OCI-LY1 (cell line): ENCODE data around the gene MON2.
"Not testable (repeated sequence)": the region's sequence is repeated elsewhere in the genome, so short reads cannot be mapped to it uniquely, and the experiment has no call there.

Source experiments
- H2AFZ ChIP-seq: fragments of 200-600 bp; sonication (generic), shearing (Covaris generic); 2 replicates; pipeline ENCODE4 v1.6.0; 2014; ENCODE audit warnings: antibody characterized with exemption, mild to moderate bottlenecking, low read length
- H3F3A ChIP-seq: fragments of 200-600 bp; sonication (generic), shearing (Covaris generic); 2 replicates; pipeline ENCODE4 v1.6.0; 2014; ENCODE audit warnings: mild to moderate bottlenecking, antibody characterized with exemption, low read length, moderate library complexity; ENCODE audit not compliant: insufficient read depth
- H3K27ac ChIP-seq: fragments of 200-600 bp; sonication (generic); 2 replicates; pipeline ENCODE4 v1.5.1; 2014; ENCODE audit warnings: low read length, mixed run types, mild to moderate bottlenecking, low read depth; ENCODE audit not compliant: poor library complexity, severe bottlenecking
- H3K27me3 ChIP-seq: fragments of 200-600 bp; sonication (generic); 2 replicates; pipeline ENCODE4 v1.6.0; 2014; ENCODE audit warnings: antibody characterized with exemption, mild to moderate bottlenecking, low read length, moderate library complexity; ENCODE audit not compliant: insufficient read depth
- H3K36me3 ChIP-seq: fragments of 200-600 bp; sonication (generic); 2 replicates; pipeline ENCODE4 v1.6.1; 2014; ENCODE audit warnings: mild to moderate bottlenecking, antibody characterized with exemption, low read length, moderate library complexity, mixed read lengths; ENCODE audit not compliant: insufficient read depth
- H3K4me1 ChIP-seq: fragments of 200-600 bp; sonication (generic); 2 replicates; pipeline ENCODE4 v1.5.1; 2014; ENCODE audit warnings: mild to moderate bottlenecking, low read length, moderate library complexity; ENCODE audit not compliant: insufficient read depth, severe bottlenecking
- H3K4me2 ChIP-seq: fragments of 200-600 bp; sonication (generic), shearing (Covaris generic); 2 replicates; pipeline ENCODE4 v1.6.1; 2014; ENCODE audit warnings: low read length
- H3K4me3 ChIP-seq: fragments of 200-600 bp; sonication (generic); 2 replicates; pipeline ENCODE4 v1.5.1; 2014; ENCODE audit warnings: low read length, low read depth, mild to moderate bottlenecking, mixed read lengths; ENCODE audit not compliant: poor library complexity, severe bottlenecking
- H3K79me2 ChIP-seq: fragments of 200-600 bp; shearing (Covaris generic); 2 replicates; pipeline ENCODE4 v1.6.1; 2016; ENCODE audit warnings: mixed run types, low read length, mixed read lengths; ENCODE audit not compliant: insufficient read depth
- H3K9ac ChIP-seq: fragments of 200-600 bp; sonication (generic), shearing (Covaris generic); 2 replicates; pipeline ENCODE4 v1.6.1; 2014; ENCODE audit warnings: mild to moderate bottlenecking, low read length, mixed read lengths
- H3K9me2 ChIP-seq: fragments of 200-600 bp; sonication (generic), shearing (Covaris generic); 2 replicates; pipeline ENCODE4 v1.6.1; 2014; ENCODE audit warnings: low read depth, mild to moderate bottlenecking, low read length, mixed read lengths
- H3K9me3 ChIP-seq: fragments of 200-600 bp; shearing (Covaris generic); 2 replicates; pipeline ENCODE4 v1.6.1; 2014; ENCODE audit warnings: low read length, mixed read lengths
- H4K20me1 ChIP-seq: fragments of 200-600 bp; sonication (generic), shearing (Covaris generic); 2 replicates; pipeline ENCODE4 v1.6.0; 2016; ENCODE audit warnings: mild to moderate bottlenecking, low read length; ENCODE audit not compliant: insufficient read depth
- EZH2 ChIP-seq: fragments of 200-600 bp; sonication (generic), shearing (Covaris generic); IDR thresholded peaks from 2 replicates; pipeline ENCODE4 v1.8.0; 2017; ENCODE audit warnings: borderline replicate concordance, mixed run types, mild to moderate bottlenecking, antibody characterized with exemption, low read length, moderate library complexity, mixed read lengths
- TF ChIP-seq, protein P1 (sequence below): fragments of 200-600 bp; sonication (generic), shearing (Covaris generic); IDR thresholded peaks from 2 replicates; pipeline ENCODE4 v1.5.1; 2017; ENCODE audit warnings: mild to moderate bottlenecking, antibody characterized with exemption, low read length, moderate library complexity, mixed read lengths

MON2 gene

GRCh38 chr12:62448436-62448835 is 18.2 kb upstream of the MON2 start:
- Histone ChIP-seq H3K27ac (no peak overlapping the region), H3K9me3 (no peaks in the 10 kb centered on the region), H2AFZ (no peak overlapping the region), H4K20me1 (no peaks in the 10 kb centered on the region), H3F3A (no peaks in the 10 kb centered on the region), H3K9ac (no peak overlapping the region), H3K9me2 (no peaks in the 10 kb centered on the region), H3K4me3 (no peak overlapping the region), H3K27me3 (no peaks in the 10 kb centered on the region), H3K79me2 (no peaks in the 10 kb centered on the region), H3K4me1 (no peaks in the 10 kb centered on the region), H3K36me3 (no peaks in the 10 kb centered on the region; the same call in 1 of the 2 replicates), H3K4me2 (no peak overlapping the region)
- TF ChIP-seq, protein P1, sequence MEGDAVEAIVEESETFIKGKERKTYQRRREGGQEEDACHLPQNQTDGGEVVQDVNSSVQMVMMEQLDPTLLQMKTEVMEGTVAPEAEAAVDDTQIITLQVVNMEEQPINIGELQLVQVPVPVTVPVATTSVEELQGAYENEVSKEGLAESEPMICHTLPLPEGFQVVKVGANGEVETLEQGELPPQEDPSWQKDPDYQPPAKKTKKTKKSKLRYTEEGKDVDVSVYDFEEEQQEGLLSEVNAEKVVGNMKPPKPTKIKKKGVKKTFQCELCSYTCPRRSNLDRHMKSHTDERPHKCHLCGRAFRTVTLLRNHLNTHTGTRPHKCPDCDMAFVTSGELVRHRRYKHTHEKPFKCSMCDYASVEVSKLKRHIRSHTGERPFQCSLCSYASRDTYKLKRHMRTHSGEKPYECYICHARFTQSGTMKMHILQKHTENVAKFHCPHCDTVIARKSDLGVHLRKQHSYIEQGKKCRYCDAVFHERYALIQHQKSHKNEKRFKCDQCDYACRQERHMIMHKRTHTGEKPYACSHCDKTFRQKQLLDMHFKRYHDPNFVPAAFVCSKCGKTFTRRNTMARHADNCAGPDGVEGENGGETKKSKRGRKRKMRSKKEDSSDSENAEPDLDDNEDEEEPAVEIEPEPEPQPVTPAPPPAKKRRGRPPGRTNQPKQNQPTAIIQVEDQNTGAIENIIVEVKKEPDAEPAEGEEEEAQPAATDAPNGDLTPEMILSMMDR: no peak
- TF ChIP-seq EZH2: no peak

DNA sequence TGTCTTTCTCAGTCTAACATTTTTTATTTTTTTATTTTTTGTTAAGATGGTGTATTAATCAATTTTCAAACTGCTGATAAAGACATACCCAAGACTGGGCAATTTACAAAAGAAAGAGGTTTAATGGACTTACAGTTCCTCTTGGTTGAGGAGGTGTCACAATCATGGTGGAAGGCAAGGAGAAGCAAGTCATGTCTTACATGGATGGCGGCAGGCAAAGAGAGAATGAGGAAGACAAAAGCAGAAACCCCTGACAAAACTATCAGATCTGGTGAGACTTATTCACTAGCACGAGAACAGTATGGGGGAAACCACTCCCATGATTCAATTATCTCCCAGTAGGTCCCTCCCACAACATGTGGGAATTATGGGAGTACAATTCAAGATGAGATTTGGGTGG is 11.2 kb upstream of the MON2 start:
- H3K9ac ChIP-seq, H3K27me3 ChIP-seq, H3K9me3 ChIP-seq, H3K36me3 ChIP-seq, H4K20me1 ChIP-seq, H3K4me1 ChIP-seq, H3K4me2 ChIP-seq, H3K79me2 ChIP-seq, H3K4me3 ChIP-seq, H3K27ac ChIP-seq, H2AFZ ChIP-seq, H3K9me2 ChIP-seq, H3F3A ChIP-seq: not testable (repeated sequence)

DNA sequence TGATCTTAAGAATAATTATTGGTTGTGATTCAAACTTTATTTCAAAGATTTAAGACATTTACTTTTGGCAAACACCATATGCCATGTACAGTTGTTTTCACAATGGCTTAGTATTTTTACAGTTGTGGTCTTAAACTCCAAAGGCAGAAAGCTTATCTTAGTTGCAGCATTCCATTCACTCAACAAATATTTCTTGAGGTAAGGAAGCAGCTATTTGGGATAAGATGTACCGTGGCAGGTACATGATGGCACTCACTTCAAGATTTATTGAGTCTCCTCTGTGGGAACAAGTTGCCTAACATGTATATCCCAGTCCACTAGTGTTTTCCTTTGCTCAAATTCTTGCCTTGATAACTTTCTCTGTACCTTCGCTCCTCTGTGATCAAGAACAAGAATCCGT is 8.0 kb upstream of the MON2 start:
- no peak overlapping the region for H2AFZ ChIP-seq
- no peaks in the 10 kb centered on the region for H3K4me1 ChIP-seq
- no peak overlapping the region for H3K27ac ChIP-seq
- H3K36me3 ChIP-seq: no peaks in the 10 kb centered on the region
- H3F3A ChIP-seq: no peaks in the 10 kb centered on the region
- H3K9me2 ChIP-seq: no peaks in the 10 kb centered on the region
- H3K79me2 ChIP-seq: no peaks in the 10 kb centered on the region
- H3K4me3 ChIP-seq: no peak overlapping the region
- H3K4me2 ChIP-seq: no peak overlapping the region
- TF ChIP-seq EZH2: no peak
- TF ChIP-seq, protein P1: no peak
- H4K20me1 ChIP-seq: no peaks in the 10 kb centered on the region
- H3K9ac ChIP-seq: no peak overlapping the region
- no peaks in the 10 kb centered on the region for H3K27me3 ChIP-seq
- peaks cover 9% of the 10 kb centered on the region; the same call in 1 of the 2 replicates for H3K9me3 ChIP-seq

DNA sequence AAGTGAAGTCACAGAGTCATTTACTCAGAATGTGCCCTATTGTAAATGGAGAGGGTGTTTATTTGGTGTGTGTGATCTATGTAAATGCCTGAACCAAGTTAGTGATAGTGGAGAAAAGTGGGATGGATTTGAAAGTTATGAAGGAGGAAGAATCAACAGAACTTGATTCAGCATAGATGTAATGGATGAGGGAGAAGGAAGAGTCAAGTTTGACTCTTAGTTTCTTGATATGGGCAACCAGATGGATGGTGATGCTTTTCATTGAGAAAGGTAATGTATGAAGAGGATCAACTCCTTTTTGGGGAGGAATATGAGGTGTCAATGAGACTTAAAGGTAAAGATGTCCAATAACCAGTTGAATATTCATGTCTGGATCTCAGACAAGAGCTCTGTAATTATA is 6.7 kb upstream of the MON2 start:
- Histone ChIP-seq H3K4me2 (no peak overlapping the region), H3K4me1 (no peaks in the 10 kb centered on the region), H3K9ac (no peak overlapping the region), H3K79me2 (no peaks in the 10 kb centered on the region), H3K27ac (no peak overlapping the region), H3K4me3 (no peak overlapping the region), H3F3A (no peaks in the 10 kb centered on the region), H2AFZ (no peak overlapping the region), H3K27me3 (no peaks in the 10 kb centered on the region), H3K9me3 (peaks cover 14% of the 10 kb centered on the region), H3K9me2 (no peaks in the 10 kb centered on the region), H3K36me3 (no peaks in the 10 kb centered on the region), H4K20me1 (no peaks in the 10 kb centered on the region)
- TF ChIP-seq EZH2: no peak
- TF ChIP-seq, protein P1: no peak

DNA sequence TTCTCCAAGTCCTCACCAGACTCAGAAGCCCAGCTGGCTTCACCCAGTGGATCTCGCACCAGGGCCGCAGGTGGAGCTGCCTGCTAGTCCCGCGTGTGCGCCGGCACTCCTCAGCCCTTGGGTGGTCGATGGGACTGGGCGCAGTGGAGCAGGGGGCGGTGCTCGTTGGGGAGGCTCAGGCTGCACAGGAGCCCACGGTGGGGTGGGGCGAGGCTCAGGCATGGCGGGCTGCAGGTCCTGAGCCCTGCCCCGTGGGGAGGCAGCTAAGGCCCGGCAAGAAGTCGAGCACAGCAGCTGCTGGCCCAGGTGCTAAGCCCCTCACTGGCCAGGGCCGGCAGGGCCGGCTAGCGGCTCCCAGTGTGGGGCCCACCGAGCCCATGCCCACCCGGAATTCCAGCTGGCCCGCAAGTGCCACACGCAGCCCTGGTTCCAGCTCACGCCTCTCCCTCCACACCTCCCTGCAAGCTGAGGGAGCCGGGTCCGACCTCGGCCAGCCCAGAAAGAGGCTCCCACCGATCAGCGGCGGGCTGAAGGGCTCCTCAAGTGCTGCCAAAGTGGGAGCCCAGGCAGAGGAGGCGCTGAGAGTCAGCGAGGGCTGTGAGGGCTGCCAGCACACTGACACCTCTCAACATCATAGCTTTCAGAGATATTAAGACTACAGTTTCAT is 5.3 kb upstream of the MON2 start:
- H3K9ac ChIP-seq, H3K79me2 ChIP-seq, H3K4me2 ChIP-seq, H3K4me3 ChIP-seq, H3K36me3 ChIP-seq, H3K9me2 ChIP-seq, H3K4me1 ChIP-seq, H3K27ac ChIP-seq, H3K27me3 ChIP-seq, H2AFZ ChIP-seq, H3F3A ChIP-seq, H4K20me1 ChIP-seq: not testable (repeated sequence)
- peaks cover 14% of the 10 kb centered on the region for H3K9me3 ChIP-seq
